H9 (cell line): ENCODE data around the gene CLEC11A. TPM values are rescaled to one million over a fixed set of nuclear protein-coding genes. Genes with fewer than 3 reads are reported as not detected.

Experiments used
- DNase-seq: peaks from one replicate; pipeline ENCODE4 v3.0.0-alpha.2; 2017
- H2AFZ ChIP-seq: one replicate; pipeline ENCODE4 v1.6.1; 2013; ENCODE audit warnings: mild to moderate bottlenecking, low read length, control low read depth, moderate library complexity
- H2AK5ac ChIP-seq: 2 replicates; pipeline ENCODE4 v1.6.1; 2013; ENCODE audit warnings: low read length, control low read depth, mixed read lengths; ENCODE audit not compliant: insufficient read length
- H2BK120ac ChIP-seq: one replicate; pipeline ENCODE4 v1.6.1; 2013; ENCODE audit warnings: low read depth, mild to moderate bottlenecking, low read length, control low read depth, inconsistent platforms; ENCODE audit not compliant: poor library complexity, severe bottlenecking
- H2BK12ac ChIP-seq: 2 replicates; pipeline ENCODE4 v1.6.1; 2013; ENCODE audit warnings: low read length, control low read depth, mixed read lengths, low read depth; ENCODE audit not compliant: insufficient read length
- H2BK15ac ChIP-seq: 2 replicates; pipeline ENCODE4 v1.6.1; 2013; ENCODE audit warnings: low read depth, low read length, control low read depth
- H2BK20ac ChIP-seq: one replicate; pipeline ENCODE4 v1.6.1; 2013; ENCODE audit warnings: low read depth, mild to moderate bottlenecking, low read length, control low read depth, inconsistent platforms; ENCODE audit not compliant: poor library complexity, severe bottlenecking
- H2BK5ac ChIP-seq: 2 replicates; pipeline ENCODE4 v1.6.1; 2013; ENCODE audit warnings: low read length, control low read depth, mixed read lengths; ENCODE audit not compliant: insufficient read length
- H3K14ac ChIP-seq: 2 replicates; pipeline ENCODE4 v1.6.1; 2013; ENCODE audit warnings: low read length, control low read depth; ENCODE audit not compliant: insufficient read depth
- H3K18ac ChIP-seq: 2 replicates; pipeline ENCODE4 v1.6.1; 2013; ENCODE audit warnings: low read depth, mild to moderate bottlenecking, mixed read lengths, low read length, control low read depth; ENCODE audit not compliant: insufficient read length
- H3K23ac ChIP-seq: 2 replicates; pipeline ENCODE4 v1.6.1; 2013; ENCODE audit warnings: low read length, control low read depth, mixed read lengths, low read depth; ENCODE audit not compliant: insufficient read length
- H3K23me2 ChIP-seq: 2 replicates; pipeline ENCODE4 v1.6.1; 2013; ENCODE audit warnings: low read depth, mild to moderate bottlenecking, mixed read lengths, low read length, control low read depth; ENCODE audit not compliant: insufficient read length, poor library complexity, severe bottlenecking
- H3K27ac ChIP-seq: 2 replicates; pipeline ENCODE4 v1.5.1; 2013; ENCODE audit warnings: low read length, control low read depth, mixed read lengths, low read depth; ENCODE audit not compliant: insufficient read length
- H3K27me3 ChIP-seq: 2 replicates; pipeline ENCODE4 v1.6.1; 2013; ENCODE audit warnings: low read length, control low read depth, inconsistent platforms; ENCODE audit not compliant: insufficient read depth
- H3K4ac ChIP-seq: 2 replicates; pipeline ENCODE4 v1.6.1; 2013; ENCODE audit warnings: low read depth, mild to moderate bottlenecking, control low read depth, inconsistent platforms, low read length, moderate library complexity
- H3K4me1 ChIP-seq: 2 replicates; pipeline ENCODE4 v1.6.1; 2013; ENCODE audit warnings: low read length, control low read depth, inconsistent platforms; ENCODE audit not compliant: insufficient read depth
- H3K4me2 ChIP-seq: 2 replicates; pipeline ENCODE4 v1.6.1; 2013; ENCODE audit warnings: low read length, control low read depth, mixed read lengths; ENCODE audit not compliant: insufficient read length, insufficient read depth
- H3K56ac ChIP-seq: 2 replicates; pipeline ENCODE4 v1.6.1; 2013; ENCODE audit warnings: low read depth, mild to moderate bottlenecking, mixed read lengths, low read length, control low read depth; ENCODE audit not compliant: insufficient read length
- H3K79me1 ChIP-seq: 2 replicates; pipeline ENCODE4 v1.6.1; 2013; ENCODE audit warnings: low read depth, mild to moderate bottlenecking, moderate library complexity, low read length, control low read depth, inconsistent platforms; ENCODE audit not compliant: insufficient read depth, poor library complexity, severe bottlenecking
- H3K79me2 ChIP-seq: 2 replicates; pipeline ENCODE4 v1.6.1; 2013; ENCODE audit warnings: low read length, control low read depth, inconsistent platforms; ENCODE audit not compliant: insufficient read depth
- H3K9ac ChIP-seq: 2 replicates; pipeline ENCODE4 v1.6.1; 2013; ENCODE audit warnings: low read length, control low read depth, mixed read lengths; ENCODE audit not compliant: insufficient read length; ENCODE audit errors: extremely low read depth
- H3K9me3 ChIP-seq: one replicate; pipeline ENCODE4 v1.6.1; 2013; ENCODE audit warnings: low read depth, low read length, inconsistent platforms; ENCODE audit not compliant: control insufficient read depth
- H3T11ph ChIP-seq: one replicate; pipeline ENCODE4 v1.6.1; 2013; ENCODE audit warnings: mild to moderate bottlenecking, low read length, control low read depth, inconsistent platforms
- H4K20me1 ChIP-seq: one replicate; pipeline ENCODE4 v1.6.1; 2013; ENCODE audit not compliant: control insufficient read depth, insufficient read length, insufficient read depth
- H4K5ac ChIP-seq: 2 replicates; pipeline ENCODE4 v1.6.1; 2013; ENCODE audit warnings: low read depth, mild to moderate bottlenecking, mixed read lengths, low read length, control low read depth; ENCODE audit not compliant: insufficient read length
- H4K8ac ChIP-seq: replicated peaks from 2 replicates; pipeline ENCODE4 v1.6.1; 2013; ENCODE audit warnings: low read length, control low read depth, mixed read lengths, low read depth; ENCODE audit not compliant: insufficient read length
- H4K91ac ChIP-seq: 2 replicates; pipeline ENCODE4 v1.6.1; 2013; ENCODE audit warnings: low read depth, mild to moderate bottlenecking, moderate library complexity, mixed read lengths, low read length, control low read depth; ENCODE audit not compliant: insufficient read length
- H3K27ac Mint-ChIP-seq, 3 experiments: 2 replicates in 2 of 3; 3 replicates in 1 of 3; pipeline ENCODE4 v1.8.0; 2020 to 2021; ENCODE audit warnings: mixed read lengths in 3 of 3, mild to moderate bottlenecking in 1 of 3, moderate library complexity in 1 of 3
- H3K27me3 Mint-ChIP-seq: 2 replicates; pipeline ENCODE4 v1.8.0; 2021; ENCODE audit warnings: low read depth, mild to moderate bottlenecking, moderate library complexity, mixed read lengths
- H3K36me3 Mint-ChIP-seq, 3 experiments: 2 replicates in 2 of 3; 3 replicates in 1 of 3; pipeline ENCODE4 v1.8.0; 2020 to 2021; ENCODE audit warnings: low read depth in 3 of 3, mixed read lengths in 3 of 3; ENCODE audit not compliant: insufficient read depth in 1 of 3
- H3K4me1 Mint-ChIP-seq, 2 experiments: 2 replicates each; pipeline ENCODE4 v1.8.0; 2020; ENCODE audit warnings: mixed read lengths in 2 of 2
- H3K4me3 Mint-ChIP-seq, 2 experiments: 2 replicates in 1 of 2; 3 replicates in 1 of 2; pipeline ENCODE4 v1.8.0; 2020 to 2021; ENCODE audit warnings: mild to moderate bottlenecking in 2 of 2, mixed read lengths in 2 of 2, moderate library complexity in 1 of 2
- H3K9me3 Mint-ChIP-seq, 2 experiments: 2 replicates in 1 of 2; 3 replicates in 1 of 2; pipeline ENCODE4 v1.8.0; 2020; ENCODE audit warnings: mild to moderate bottlenecking in 2 of 2, mixed read lengths in 2 of 2, moderate library complexity in 1 of 2
- CTCF ChIP-seq: fragments of 200-600 bp; sonication (generic); conservative IDR thresholded peaks from 3 replicates; pipeline ENCODE4 v1.8.0; 2021; ENCODE audit warnings: antibody characterized with exemption, mild to moderate bottlenecking
- WGBS: extraction: QIAGEN DNeasy Blood & Tissue Kit; methylation state at CpG from one replicate; pipeline ENCODE4 v1.1.7; 2013; ENCODE audit warnings: missing lambda C conversion rate, low lambda C conversion rate, mixed read lengths; ENCODE audit not compliant: insufficient read length; ENCODE audit errors: extremely low coverage; 5-methylcytosine and 5-hydroxymethylcytosine counted together
- total RNA-seq: library from RNA; stranded (reverse); gene quantifications from 2 replicates; pipeline ENCODE4 v1.2.1, GENCODE V29; 2021

CLEC11A gene
- total RNA-seq, 1 experiment from 2014 or later = 3.9 TPM

- Mint-ChIP-seq H3K27ac (no peak overlapping the region), H3K27me3 (peaks cover 91% of the 10 kb centered on the region), H3K4me3 (no peak overlapping the region), H3K36me3 (no peaks in the 10 kb centered on the region; a peak in 1 of 7 replicates), H3K4me1 (peaks cover 7 to 15% of the 10 kb centered on the region in 2 experiments; a peak in 3 of 4 replicates), H3K9me3 (no peaks in the 10 kb centered on the region)
- no peak overlapping the region for H3K4ac ChIP-seq
- H3K4me1 ChIP-seq = peaks cover 2% of the 10 kb centered on the region; the same call in 1 of the 2 replicates
- no peak overlapping the region for H4K5ac ChIP-seq
- H2AK5ac ChIP-seq = no peak overlapping the region
- H3K18ac ChIP-seq = no peak overlapping the region
- H2BK5ac ChIP-seq = no peak overlapping the region
- H4K8ac ChIP-seq = no peak overlapping the region
- no peak overlapping the region for H2BK12ac ChIP-seq
- no peaks in the 10 kb centered on the region for H3K79me1 ChIP-seq
- no peak for DNase-seq
- no peaks in the 10 kb centered on the region; the same call in none of the 2 replicates for H3K27me3 ChIP-seq
- no peak overlapping the region for H3K27ac ChIP-seq
- H3K56ac ChIP-seq = no peak overlapping the region
- H2BK15ac ChIP-seq = no peak overlapping the region
- no peak overlapping the region for H3K9ac ChIP-seq
- H4K20me1 ChIP-seq = no peaks in the 10 kb centered on the region
- WGBS = no CpG with 5 or more reads among the region's 6 CpGs
- no peak overlapping the region for H2AFZ ChIP-seq
- no peak overlapping the region for H3T11ph ChIP-seq
- no peak overlapping the region for H2BK120ac ChIP-seq
- no peaks in the 10 kb centered on the region for H3K79me2 ChIP-seq
- no peaks in the 10 kb centered on the region for H3K9me3 ChIP-seq
- no peak overlapping the region for H3K23ac ChIP-seq
- H3K23me2 ChIP-seq = no peaks in the 10 kb centered on the region
- no peak overlapping the region for H3K4me2 ChIP-seq
- H4K91ac ChIP-seq = no peak overlapping the region
- no peak for TF ChIP-seq CTCF
- no peak overlapping the region for H3K14ac ChIP-seq
- no peak overlapping the region for H2BK20ac ChIP-seq
Observed at GRCh38 chr19:50712833-50713232, 10.3 kb upstream of the CLEC11A start.
